Measurements from ENCODE around the gene AMBP.

DNA sequence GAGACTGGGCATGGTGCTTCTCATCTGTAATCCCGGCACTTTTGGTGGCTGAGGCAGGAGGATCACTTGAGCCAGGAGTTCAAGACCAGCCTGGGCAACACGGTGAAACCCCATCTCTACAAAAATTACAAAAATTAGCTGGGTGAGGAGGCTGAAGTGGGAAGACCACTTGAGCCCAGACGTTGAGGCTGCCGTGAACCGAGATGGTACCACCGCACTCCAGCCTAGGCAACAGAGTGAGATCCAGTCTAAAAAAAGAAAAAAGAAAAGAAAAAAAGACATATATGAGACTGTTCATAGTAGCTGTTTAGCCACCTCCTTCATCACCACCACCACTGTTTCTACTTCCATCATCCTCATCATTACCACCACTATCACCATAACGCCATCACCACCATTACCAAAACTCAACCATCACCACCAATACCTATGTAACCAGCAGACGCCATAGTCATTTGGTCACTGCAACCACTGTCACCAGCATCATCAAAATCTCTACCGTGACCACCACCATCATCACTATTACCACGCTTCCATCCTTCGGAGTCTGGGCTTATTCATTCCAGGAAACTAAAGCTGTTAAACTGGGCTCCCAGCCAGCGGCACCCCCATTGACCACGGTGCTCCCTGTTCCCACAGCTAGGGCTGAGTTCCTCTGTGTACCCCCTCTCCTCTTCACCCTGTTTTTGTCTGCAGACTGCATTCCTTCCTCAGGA, 29.3 kb upstream of the AMBP start:
- TF ChIP-seq, protein P1, sequence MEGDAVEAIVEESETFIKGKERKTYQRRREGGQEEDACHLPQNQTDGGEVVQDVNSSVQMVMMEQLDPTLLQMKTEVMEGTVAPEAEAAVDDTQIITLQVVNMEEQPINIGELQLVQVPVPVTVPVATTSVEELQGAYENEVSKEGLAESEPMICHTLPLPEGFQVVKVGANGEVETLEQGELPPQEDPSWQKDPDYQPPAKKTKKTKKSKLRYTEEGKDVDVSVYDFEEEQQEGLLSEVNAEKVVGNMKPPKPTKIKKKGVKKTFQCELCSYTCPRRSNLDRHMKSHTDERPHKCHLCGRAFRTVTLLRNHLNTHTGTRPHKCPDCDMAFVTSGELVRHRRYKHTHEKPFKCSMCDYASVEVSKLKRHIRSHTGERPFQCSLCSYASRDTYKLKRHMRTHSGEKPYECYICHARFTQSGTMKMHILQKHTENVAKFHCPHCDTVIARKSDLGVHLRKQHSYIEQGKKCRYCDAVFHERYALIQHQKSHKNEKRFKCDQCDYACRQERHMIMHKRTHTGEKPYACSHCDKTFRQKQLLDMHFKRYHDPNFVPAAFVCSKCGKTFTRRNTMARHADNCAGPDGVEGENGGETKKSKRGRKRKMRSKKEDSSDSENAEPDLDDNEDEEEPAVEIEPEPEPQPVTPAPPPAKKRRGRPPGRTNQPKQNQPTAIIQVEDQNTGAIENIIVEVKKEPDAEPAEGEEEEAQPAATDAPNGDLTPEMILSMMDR (IDR thresholded peaks at IDR 0.05; ENCODE audit: borderline replicate concordance, extremely low read depth, low read length, poor library complexity, severe bottlenecking), result no peak
- no peak for TF ChIP-seq EZH2 (IDR thresholded peaks at IDR 0.05; ENCODE audit: borderline replicate concordance, low read depth, low read length, severe bottlenecking)

Measured in DND-41 (cell line).